ENCODE data around the gene PCNT. TPM values are rescaled to one million over a fixed set of nuclear protein-coding genes. Genes with fewer than 3 reads are reported as not detected.

The PCNT gene
- total RNA-seq, 1 donor from 2014 or later: 11.1 TPM

DNA sequence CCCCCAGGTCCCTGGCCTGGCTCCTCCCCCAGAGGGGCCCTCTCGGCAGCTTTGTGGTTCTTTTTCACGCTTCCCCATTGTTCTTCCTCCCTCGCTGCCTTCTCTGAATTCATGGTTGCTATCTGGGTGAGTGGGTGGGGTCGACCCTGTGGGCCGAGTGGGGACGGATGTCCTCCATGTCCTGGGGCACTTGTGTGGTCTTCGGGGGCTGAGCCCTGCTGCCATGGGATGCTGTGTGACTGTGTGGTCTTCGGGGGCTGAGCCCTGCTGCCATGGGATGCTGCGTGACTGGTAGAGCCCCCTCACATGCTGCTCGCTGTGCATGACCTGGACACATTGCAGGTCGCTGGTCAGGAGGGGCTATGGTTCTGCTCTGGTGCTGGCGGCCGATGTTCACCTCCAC is 113.1 kb downstream of the PCNT start:
- FAIRE-seq: no peak

DNA sequence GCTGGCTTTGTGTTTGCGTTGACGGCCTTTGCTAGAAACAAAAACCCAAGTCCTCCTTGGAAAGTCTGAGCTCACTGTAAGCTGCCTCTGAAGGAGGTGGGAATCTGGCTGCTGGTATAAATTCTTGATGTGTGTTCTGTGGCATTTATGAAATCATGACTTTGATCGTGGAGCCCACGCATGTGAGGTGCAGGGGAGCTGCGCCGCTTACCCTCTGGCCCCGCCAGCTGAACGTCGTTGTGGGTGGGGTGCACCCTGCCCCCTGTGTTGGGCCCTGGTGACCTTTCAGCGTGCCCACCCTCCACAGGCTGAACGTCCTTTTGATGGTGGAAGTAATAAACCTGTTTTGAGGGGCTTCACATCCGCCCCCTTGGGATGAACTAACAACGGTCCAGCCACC is 113.6 kb downstream of the PCNT start:
- Histone ChIP-seq H3K36me3 (ENCODE audit: control insufficient read depth, insufficient read depth, low read length) (peaks cover 24% of the 10 kb centered on the region), H3K27me3 (ENCODE audit: control insufficient read depth, insufficient read depth, low read length) (no peaks in the 10 kb centered on the region), H3K4me3 (ENCODE audit: low read depth, low read length) (no peak overlapping the region)
- TF ChIP-seq, protein P1, sequence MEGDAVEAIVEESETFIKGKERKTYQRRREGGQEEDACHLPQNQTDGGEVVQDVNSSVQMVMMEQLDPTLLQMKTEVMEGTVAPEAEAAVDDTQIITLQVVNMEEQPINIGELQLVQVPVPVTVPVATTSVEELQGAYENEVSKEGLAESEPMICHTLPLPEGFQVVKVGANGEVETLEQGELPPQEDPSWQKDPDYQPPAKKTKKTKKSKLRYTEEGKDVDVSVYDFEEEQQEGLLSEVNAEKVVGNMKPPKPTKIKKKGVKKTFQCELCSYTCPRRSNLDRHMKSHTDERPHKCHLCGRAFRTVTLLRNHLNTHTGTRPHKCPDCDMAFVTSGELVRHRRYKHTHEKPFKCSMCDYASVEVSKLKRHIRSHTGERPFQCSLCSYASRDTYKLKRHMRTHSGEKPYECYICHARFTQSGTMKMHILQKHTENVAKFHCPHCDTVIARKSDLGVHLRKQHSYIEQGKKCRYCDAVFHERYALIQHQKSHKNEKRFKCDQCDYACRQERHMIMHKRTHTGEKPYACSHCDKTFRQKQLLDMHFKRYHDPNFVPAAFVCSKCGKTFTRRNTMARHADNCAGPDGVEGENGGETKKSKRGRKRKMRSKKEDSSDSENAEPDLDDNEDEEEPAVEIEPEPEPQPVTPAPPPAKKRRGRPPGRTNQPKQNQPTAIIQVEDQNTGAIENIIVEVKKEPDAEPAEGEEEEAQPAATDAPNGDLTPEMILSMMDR (IDR thresholded peaks at IDR 0.05; ENCODE audit: insufficient read depth, low read length, severe bottlenecking): no peak
- no peak for FAIRE-seq
- DNase-seq (ENCODE audit: low read depth): no peak

More for the DNA sequence above, 113.1 kb downstream of the PCNT start:
- Histone ChIP-seq H3K36me3 (ENCODE audit: control insufficient read depth, insufficient read depth, low read length) (peaks cover 22% of the 10 kb centered on the region), H3K27me3 (ENCODE audit: control insufficient read depth, insufficient read depth, low read length) (no peaks in the 10 kb centered on the region), H3K4me3 (ENCODE audit: low read depth, low read length) (no peak overlapping the region)
- TF ChIP-seq, protein P1 (IDR thresholded peaks at IDR 0.05; ENCODE audit: insufficient read depth, low read length, severe bottlenecking): no peak
- DNase-seq (ENCODE audit: low read depth): no peak

DNA sequence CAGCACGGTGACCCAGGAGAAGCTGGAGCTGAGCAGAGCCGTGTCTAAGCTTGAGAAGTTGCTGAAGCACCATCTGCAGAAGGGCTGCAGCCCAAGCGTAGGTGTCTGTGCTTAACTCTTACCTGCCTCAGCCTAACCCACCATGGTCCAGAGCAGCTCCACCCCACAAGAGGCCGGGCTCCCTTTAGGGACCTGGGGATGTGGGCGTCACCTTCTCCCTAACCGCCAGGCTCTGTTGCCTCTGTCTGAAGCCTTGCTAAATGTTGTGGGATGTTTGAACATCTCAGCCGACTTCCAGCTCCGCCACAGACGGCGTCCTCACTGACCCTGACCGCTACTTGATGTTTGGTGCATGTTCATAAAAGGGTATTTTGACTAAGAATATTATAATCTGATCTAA is 114.3 kb downstream of the PCNT start:
- Histone ChIP-seq H3K36me3 (ENCODE audit: control insufficient read depth, insufficient read depth, low read length) (peaks cover 26% of the 10 kb centered on the region), H3K4me3 (ENCODE audit: low read depth, low read length) (no peak overlapping the region), H3K27me3 (ENCODE audit: control insufficient read depth, insufficient read depth, low read length) (no peaks in the 10 kb centered on the region)
- no peak for FAIRE-seq
- TF ChIP-seq, protein P1 (IDR thresholded peaks at IDR 0.05; ENCODE audit: insufficient read depth, low read length, severe bottlenecking): no peak
- no peak for DNase-seq (ENCODE audit: low read depth)

DNA sequence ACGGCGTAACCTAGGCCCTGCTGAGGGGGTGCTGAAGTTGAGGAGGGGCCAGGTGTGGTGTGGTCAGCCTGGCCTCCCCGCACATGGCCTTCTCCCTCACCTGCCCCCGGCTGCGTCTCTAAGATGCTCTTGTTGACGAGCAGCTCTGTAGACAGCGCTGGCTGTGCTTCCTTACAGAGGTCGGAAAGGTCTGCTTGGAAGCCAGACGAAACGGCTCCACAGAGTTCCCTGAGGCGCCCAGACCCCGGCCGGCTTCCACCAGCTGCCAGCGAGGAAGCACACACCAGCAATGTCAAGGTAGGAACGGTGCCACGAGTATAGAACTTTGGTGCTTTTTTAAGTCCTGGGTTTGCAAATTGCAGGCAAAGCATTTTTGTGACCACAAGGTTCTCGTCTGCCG is 116.0 kb downstream of the PCNT start:
- H3K27me3 ChIP-seq (ENCODE audit: control insufficient read depth, insufficient read depth, low read length): no peaks in the 10 kb centered on the region
- peaks cover 28% of the 10 kb centered on the region for H3K36me3 ChIP-seq (ENCODE audit: control insufficient read depth, insufficient read depth, low read length)
- FAIRE-seq (no peak), DNase-seq (ENCODE audit: low read depth) (no peak)
- H3K4me3 ChIP-seq (ENCODE audit: low read depth, low read length): no peak overlapping the region
- TF ChIP-seq, protein P1 (IDR thresholded peaks at IDR 0.05; ENCODE audit: insufficient read depth, low read length, severe bottlenecking): no peak

DNA sequence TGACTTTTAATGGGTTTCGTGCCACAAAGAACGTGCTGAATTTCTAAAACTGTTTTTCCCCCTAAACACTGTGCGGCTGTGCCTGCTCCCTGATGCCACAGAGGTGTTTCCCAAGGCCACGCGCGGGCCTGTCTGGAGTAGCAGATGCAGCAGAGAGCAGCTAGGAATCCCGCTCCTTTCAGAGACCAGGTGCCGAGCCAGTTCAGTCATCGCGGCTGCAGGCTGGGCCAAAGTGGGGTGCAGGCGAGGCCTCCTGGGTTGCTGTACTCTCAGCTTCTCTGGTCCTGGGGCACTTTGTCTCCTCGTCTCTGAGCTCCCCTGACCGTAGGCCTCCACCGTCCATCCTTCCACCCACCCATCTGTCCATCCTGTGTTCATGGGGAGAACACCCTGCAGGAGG is 117.4 kb downstream of the PCNT start:
- DNase-seq (ENCODE audit: low read depth): no peak
- FAIRE-seq: no peak
- no peaks in the 10 kb centered on the region for H3K27me3 ChIP-seq (ENCODE audit: control insufficient read depth, insufficient read depth, low read length)
- H3K36me3 ChIP-seq (ENCODE audit: control insufficient read depth, insufficient read depth, low read length): peaks cover 26% of the 10 kb centered on the region
- H3K4me3 ChIP-seq (ENCODE audit: low read depth, low read length): no peak overlapping the region
- TF ChIP-seq, protein P1 (IDR thresholded peaks at IDR 0.05; ENCODE audit: insufficient read depth, low read length, severe bottlenecking): no peak

DNA sequence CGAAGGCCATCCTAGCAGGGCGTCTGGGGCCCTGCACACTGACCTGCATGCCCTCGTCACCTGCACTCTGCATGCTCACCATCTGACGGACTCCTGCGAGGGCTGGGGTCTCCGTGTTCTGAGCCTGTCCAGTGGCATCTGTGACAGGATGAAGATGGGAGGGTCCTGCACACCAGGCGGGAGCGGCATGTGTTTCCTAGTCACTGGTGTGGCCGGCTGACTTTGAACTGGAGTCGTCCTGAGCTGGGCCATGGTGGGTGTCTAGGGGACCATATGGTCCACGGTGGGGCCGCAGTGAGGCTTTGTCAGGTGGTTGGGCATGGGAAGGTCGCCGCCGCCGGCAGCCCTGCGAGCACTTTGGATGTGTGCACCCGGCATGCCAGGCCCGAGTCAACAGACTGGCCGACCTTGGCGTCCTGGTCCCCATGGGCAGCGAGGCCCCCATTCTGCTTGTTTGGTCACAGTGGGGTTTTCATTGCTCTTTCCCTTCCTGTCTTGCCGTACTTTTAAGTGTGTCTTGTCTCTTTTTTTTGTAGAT is 118.1 kb downstream of the PCNT start:
- Histone ChIP-seq H3K27me3 (ENCODE audit: control insufficient read depth, insufficient read depth, low read length) (no peaks in the 10 kb centered on the region), H3K36me3 (ENCODE audit: control insufficient read depth, insufficient read depth, low read length) (peaks cover 26% of the 10 kb centered on the region), H3K4me3 (ENCODE audit: low read depth, low read length) (no peak overlapping the region)
- no peak for FAIRE-seq
- no peak for DNase-seq (ENCODE audit: low read depth)
- TF ChIP-seq, protein P1 (IDR thresholded peaks at IDR 0.05; ENCODE audit: insufficient read depth, low read length, severe bottlenecking): no peak
